GM21717 (cell line): ENCODE measurements around the gene CDH4.
"Not testable (repeated sequence)": the region's sequence is repeated elsewhere in the genome, so short reads cannot be mapped to it uniquely, and the experiment has no call there.

Experiments used
- ATAC-seq: cut with Tn5 transposase; IDR thresholded peaks from one replicate; pipeline ENCODE4 v1.9.1; 2021; ENCODE audit warnings: mild to moderate bottlenecking, moderate library complexity; ENCODE audit not compliant: unreplicated experiment

Gene CDH4

GRCh38 chr20:61450549-61450948, 198.5 kb downstream of the CDH4 start:
- ATAC-seq = no peak

GRCh38 chr20:61451009-61451408, 198.9 kb downstream of the CDH4 start:
- ATAC-seq = no peak

GRCh38 chr20:61451953-61452352, 199.9 kb downstream of the CDH4 start:
- no peak for ATAC-seq

GRCh38 chr20:61453219-61453618, 201.2 kb downstream of the CDH4 start:
- ATAC-seq = no peak

- not testable (repeated sequence) for ATAC-seq
Measured at GRCh38 chr20:61453623-61454022, 201.6 kb downstream of the CDH4 start.

- no peak for ATAC-seq
Measured at GRCh38 chr20:61454053-61454452, 202.0 kb downstream of the CDH4 start.

GRCh38 chr20:61455508-61456215, 203.6 kb downstream of the CDH4 start:
- ATAC-seq = no peak

GRCh38 chr20:61457725-61458124, 205.7 kb downstream of the CDH4 start:
- no peak for ATAC-seq

GRCh38 chr20:61458146-61458746, 206.2 kb downstream of the CDH4 start:
- ATAC-seq = no peak

GRCh38 chr20:61459266-61459665, 207.2 kb downstream of the CDH4 start:
- no peak for ATAC-seq

GRCh38 chr20:61459705-61460104, 207.6 kb downstream of the CDH4 start:
- ATAC-seq = no peak

GRCh38 chr20:61460261-61461052, 208.4 kb downstream of the CDH4 start:
- ATAC-seq = no peak

GRCh38 chr20:61461461-61461860, 209.4 kb downstream of the CDH4 start:
- no peak for ATAC-seq

GRCh38 chr20:61464307-61465303, 212.5 kb downstream of the CDH4 start:
- no peak for ATAC-seq

GRCh38 chr20:61475729-61476128, 223.7 kb downstream of the CDH4 start:
- ATAC-seq = no peak

- ATAC-seq = no peak
Measured at GRCh38 chr20:61476956-61477355, 224.9 kb downstream of the CDH4 start.

GRCh38 chr20:61477451-61477861, 225.4 kb downstream of the CDH4 start:
- no peak for ATAC-seq

- ATAC-seq = no peak
Measured at GRCh38 chr20:61478094-61478493, 226.0 kb downstream of the CDH4 start.

GRCh38 chr20:61478611-61479305, 226.7 kb downstream of the CDH4 start:
- no peak for ATAC-seq

- ATAC-seq = not testable (repeated sequence)
Measured at GRCh38 chr20:61479433-61479832, 227.4 kb downstream of the CDH4 start.
